Measurements from ENCODE around the gene GPR87. TPM values are rescaled to one million over a fixed set of nuclear protein-coding genes. Genes with fewer than 3 reads are reported as not detected.

GPR87 gene
- total RNA-seq, 1 donor from 2014 or later: 5.5 TPM

- no peak for TF ChIP-seq CTCF (conservative IDR thresholded peaks at IDR 0.05)
- H3K36me3 Mint-ChIP-seq: no peaks in the 10 kb centered on the region
- no peak overlapping the region for H3K27ac Mint-ChIP-seq
- no peak overlapping the region for H3K4me3 Mint-ChIP-seq
- no peaks in the 10 kb centered on the region for H3K9me3 Mint-ChIP-seq
- H3K4me1 Mint-ChIP-seq (ENCODE audit: unreplicated experiment): no peaks in the 10 kb centered on the region
- H3K27me3 Mint-ChIP-seq: no peaks in the 10 kb centered on the region
- DNase-seq (ENCODE audit: extremely low spot score, unreplicated experiment): no peak
Measured at GRCh38 chr3:151330899-151331298, 14.3 kb upstream of the GPR87 start.

- Mint-ChIP-seq H3K4me3 (no peak overlapping the region), H3K36me3 (no peaks in the 10 kb centered on the region), H3K4me1 (ENCODE audit: unreplicated experiment) (no peaks in the 10 kb centered on the region), H3K9me3 (no peaks in the 10 kb centered on the region), H3K27ac (no peak overlapping the region), H3K27me3 (no peaks in the 10 kb centered on the region)
- no peak for TF ChIP-seq CTCF (conservative IDR thresholded peaks at IDR 0.05)
- DNase-seq (ENCODE audit: extremely low spot score, unreplicated experiment): no peak
Measured at GRCh38 chr3:151330379-151330778, 13.8 kb upstream of the GPR87 start.

- no peak for TF ChIP-seq CTCF (conservative IDR thresholded peaks at IDR 0.05)
- Mint-ChIP-seq H3K27ac (no peak within 1 kb of the TSS), H3K36me3 (no peaks in the 10 kb centered on the region), H3K4me3 (no peak within 1 kb of the TSS), H3K4me1 (ENCODE audit: unreplicated experiment) (no peaks in the 10 kb centered on the region), H3K9me3 (no peaks in the 10 kb centered on the region), H3K27me3 (no peaks in the 10 kb centered on the region)
- no peak for DNase-seq (ENCODE audit: extremely low spot score, unreplicated experiment)
Measured at GRCh38 chr3:151329363-151329762, 12.7 kb upstream of the GPR87 start, which contains the start of gene P2RY13. Gene P2RY13 (minus strand): TSS chr3:151329549. CDS start chr3:151329528, 21 bp downstream.

GRCh38 chr3:151328298-151328995 lies 11.8 kb upstream of the GPR87 start:
- Mint-ChIP-seq H3K4me1 (ENCODE audit: unreplicated experiment) (no peaks in the 10 kb centered on the region), H3K27me3 (no peaks in the 10 kb centered on the region), H3K36me3 (no peaks in the 10 kb centered on the region), H3K4me3 (no peak overlapping the region), H3K27ac (no peak overlapping the region), H3K9me3 (no peaks in the 10 kb centered on the region)
- no peak for DNase-seq (ENCODE audit: extremely low spot score, unreplicated experiment)
- no peak for TF ChIP-seq CTCF (conservative IDR thresholded peaks at IDR 0.05)

GRCh38 chr3:151327571-151328198 lies 11.1 kb upstream of the GPR87 start:
- no peaks in the 10 kb centered on the region for H3K36me3 Mint-ChIP-seq

More at GRCh38 chr3:151327571-151328198, 11.1 kb upstream of the GPR87 start:
- peak; percentile 79 for TF ChIP-seq CTCF (conservative IDR thresholded peaks at IDR 0.05)
- H3K27ac Mint-ChIP-seq: no peak overlapping the region
- no peak overlapping the region for H3K4me3 Mint-ChIP-seq
- DNase-seq (ENCODE audit: extremely low spot score, unreplicated experiment): no peak
- H3K27me3 Mint-ChIP-seq: no peaks in the 10 kb centered on the region
- peaks cover 7% of the 10 kb centered on the region for H3K9me3 Mint-ChIP-seq
- no peaks in the 10 kb centered on the region for H3K4me1 Mint-ChIP-seq (ENCODE audit: unreplicated experiment)

All from type B pancreatic cell (in vitro differentiated cells).